ENCODE data around the gene CARD14.

CARD14 gene

GRCh38 chr17:80208050-80208449 is 38.2 kb downstream of the CARD14 start:
- H3K27ac ChIP-seq, result no peak overlapping the region
- H3K79me2 ChIP-seq (ENCODE audit: insufficient read depth, low read depth), result no peaks in the 10 kb centered on the region
- H3K4me3 ChIP-seq (IDR thresholded peaks at IDR 0.05; ENCODE audit: insufficient read depth, low read depth, low read length), result no peak overlapping the region
- H2AFZ ChIP-seq (ENCODE audit: low read depth), result no peak overlapping the region
- H3K4me2 ChIP-seq, result no peak overlapping the region
- no peaks in the 10 kb centered on the region for H4K20me1 ChIP-seq (ENCODE audit: insufficient read depth)
- no peak for TF ChIP-seq CTCF (conservative IDR thresholded peaks at IDR 0.05; ENCODE audit: low read depth, low read length)
- no peak overlapping the region for H3K9ac ChIP-seq
- H3K4me1 ChIP-seq (ENCODE audit: low read depth, poor library complexity, severe bottlenecking), result no peaks in the 10 kb centered on the region
- H3K27me3 ChIP-seq (ENCODE audit: insufficient read depth, low read depth), result no peaks in the 10 kb centered on the region
- H3K36me3 ChIP-seq (ENCODE audit: insufficient read depth), result no peaks in the 10 kb centered on the region

- no peak overlapping the region for H3K4me2 ChIP-seq
- no peak overlapping the region for H3K9ac ChIP-seq
- no peaks in the 10 kb centered on the region for H3K36me3 ChIP-seq (ENCODE audit: insufficient read depth)
- H3K79me2 ChIP-seq (ENCODE audit: insufficient read depth, low read depth), result no peaks in the 10 kb centered on the region
- no peaks in the 10 kb centered on the region for H4K20me1 ChIP-seq (ENCODE audit: insufficient read depth)
- H2AFZ ChIP-seq (ENCODE audit: low read depth), result no peak overlapping the region
- TF ChIP-seq CTCF (conservative IDR thresholded peaks at IDR 0.05; ENCODE audit: low read depth, low read length), result no peak
- no peaks in the 10 kb centered on the region for H3K4me1 ChIP-seq (ENCODE audit: low read depth, poor library complexity, severe bottlenecking)
- H3K4me3 ChIP-seq (IDR thresholded peaks at IDR 0.05; ENCODE audit: insufficient read depth, low read depth, low read length), result no peak overlapping the region
- H3K27ac ChIP-seq, result no peak overlapping the region
- H3K27me3 ChIP-seq (ENCODE audit: insufficient read depth, low read depth), result no peaks in the 10 kb centered on the region
These were observed 39.9 kb downstream of the CARD14 start for GRCh38 chr17:80209765-80210164.

GRCh38 chr17:80210348-80211108 is 40.7 kb downstream of the CARD14 start:
- Histone ChIP-seq H3K4me3 (IDR thresholded peaks at IDR 0.05; ENCODE audit: insufficient read depth, low read depth, low read length) (no peak overlapping the region), H3K4me2 (no peak overlapping the region), H3K36me3 (ENCODE audit: insufficient read depth) (no peaks in the 10 kb centered on the region), H3K27ac (no peak overlapping the region), H2AFZ (ENCODE audit: low read depth) (no peak overlapping the region), H3K4me1 (ENCODE audit: low read depth, poor library complexity, severe bottlenecking) (no peaks in the 10 kb centered on the region), H3K9ac (no peak overlapping the region), H3K79me2 (ENCODE audit: insufficient read depth, low read depth) (no peaks in the 10 kb centered on the region), H3K27me3 (ENCODE audit: insufficient read depth, low read depth) (no peaks in the 10 kb centered on the region), H4K20me1 (ENCODE audit: insufficient read depth) (no peaks in the 10 kb centered on the region)
- no peak for TF ChIP-seq CTCF (conservative IDR thresholded peaks at IDR 0.05; ENCODE audit: low read depth, low read length)

GRCh38 chr17:80212109-80212508 is 42.3 kb downstream of the CARD14 start:
- Histone ChIP-seq H3K4me2 (no peak overlapping the region), H3K27ac (no peak overlapping the region), H3K9ac (no peak overlapping the region)

More at GRCh38 chr17:80212109-80212508, 42.3 kb downstream of the CARD14 start:
- H3K4me1 ChIP-seq (ENCODE audit: low read depth, poor library complexity, severe bottlenecking), result no peaks in the 10 kb centered on the region
- H3K36me3 ChIP-seq (ENCODE audit: insufficient read depth), result no peaks in the 10 kb centered on the region
- no peaks in the 10 kb centered on the region for H4K20me1 ChIP-seq (ENCODE audit: insufficient read depth)
- no peak for TF ChIP-seq CTCF (conservative IDR thresholded peaks at IDR 0.05; ENCODE audit: low read depth, low read length)
- no peaks in the 10 kb centered on the region for H3K27me3 ChIP-seq (ENCODE audit: insufficient read depth, low read depth)
- H2AFZ ChIP-seq (ENCODE audit: low read depth), result no peak overlapping the region
- H3K4me3 ChIP-seq (IDR thresholded peaks at IDR 0.05; ENCODE audit: insufficient read depth, low read depth, low read length), result no peak overlapping the region
- H3K79me2 ChIP-seq (ENCODE audit: insufficient read depth, low read depth), result no peaks in the 10 kb centered on the region
